Hepatocyte (in vitro differentiated cells): Measurements from ENCODE around the gene TSHZ1.

Experiments
- CTCF ChIP-seq: fragments of 200-600 bp; sonication (generic); IDR thresholded peaks from 2 replicates; pipeline ENCODE4 v1.5.1; 2016; ENCODE audit warnings: antibody characterized with exemption, mild to moderate bottlenecking; ENCODE audit not compliant: poor library complexity
- EZH2 ChIP-seq: fragments of 200-600 bp; sonication (generic); IDR thresholded peaks from 2 replicates; pipeline ENCODE4 v1.6.1; 2016; ENCODE audit warnings: antibody characterized with exemption, mild to moderate bottlenecking, borderline replicate concordance
- EZH2phosphoT487 ChIP-seq: fragments of 200-600 bp; sonication (generic); IDR thresholded peaks from one replicate; pipeline ENCODE4 v1.6.1; 2018; ENCODE audit warnings: antibody characterized with exemption, mild to moderate bottlenecking, low read depth, moderate library complexity; ENCODE audit not compliant: unreplicated experiment, severe bottlenecking

- peak; percentile 27 for TF ChIP-seq CTCF
- no peak for TF ChIP-seq EZH2
- no peak for TF ChIP-seq EZH2phosphoT487
Observed at GRCh38 chr18:75244351-75245313, 34.0 kb downstream of the TSHZ1 start.
